SK-N-SH (cell line): ENCODE data around the gene INHBB.

Experiments
- EZH2phosphoT487 ChIP-seq: fragments of 200-600 bp; sonication (generic); IDR thresholded peaks from 2 replicates; pipeline ENCODE4 v1.6.1; 2017; ENCODE audit warnings: low read depth, mixed run types, mild to moderate bottlenecking, antibody characterized with exemption, moderate library complexity, borderline replicate concordance
- JUND ChIP-seq: IDR thresholded peaks from 2 replicates; pipeline ENCODE4 v1.4.0; 2012
- RCOR1 ChIP-seq: fragments of 150-350 bp; IDR thresholded peaks from 2 replicates; pipeline ENCODE4 v1.6.1; 2017; ENCODE audit warnings: antibody characterized with exemption, low read length
- TAF1 ChIP-seq: IDR thresholded peaks from 2 replicates; pipeline ENCODE4 v1.6.1; 2012; ENCODE audit warnings: low read depth, mild to moderate bottlenecking, low read length, moderate library complexity, borderline replicate concordance
- TF ChIP-seq, protein P1 (sequence below): fragments of 200-600 bp; sonication (generic); IDR thresholded peaks from 2 replicates; pipeline ENCODE4 v1.6.1; 2017; ENCODE audit warnings: antibody characterized with exemption, mild to moderate bottlenecking, moderate library complexity
- TF ChIP-seq, protein P2 (sequence below): IDR thresholded peaks from 2 replicates; pipeline ENCODE4; 2012
- TF ChIP-seq, protein P3 (sequence below): IDR thresholded peaks from 2 replicates; pipeline ENCODE4 v1.4.0; 2012; ENCODE audit warnings: low read depth
- TF ChIP-seq, protein P4 (sequence below): fragments of 150-350 bp; IDR thresholded peaks from 2 replicates; pipeline ENCODE4 v1.6.1; 2017; ENCODE audit warnings: antibody characterized with exemption, low read length, low read depth, borderline replicate concordance

DNA sequence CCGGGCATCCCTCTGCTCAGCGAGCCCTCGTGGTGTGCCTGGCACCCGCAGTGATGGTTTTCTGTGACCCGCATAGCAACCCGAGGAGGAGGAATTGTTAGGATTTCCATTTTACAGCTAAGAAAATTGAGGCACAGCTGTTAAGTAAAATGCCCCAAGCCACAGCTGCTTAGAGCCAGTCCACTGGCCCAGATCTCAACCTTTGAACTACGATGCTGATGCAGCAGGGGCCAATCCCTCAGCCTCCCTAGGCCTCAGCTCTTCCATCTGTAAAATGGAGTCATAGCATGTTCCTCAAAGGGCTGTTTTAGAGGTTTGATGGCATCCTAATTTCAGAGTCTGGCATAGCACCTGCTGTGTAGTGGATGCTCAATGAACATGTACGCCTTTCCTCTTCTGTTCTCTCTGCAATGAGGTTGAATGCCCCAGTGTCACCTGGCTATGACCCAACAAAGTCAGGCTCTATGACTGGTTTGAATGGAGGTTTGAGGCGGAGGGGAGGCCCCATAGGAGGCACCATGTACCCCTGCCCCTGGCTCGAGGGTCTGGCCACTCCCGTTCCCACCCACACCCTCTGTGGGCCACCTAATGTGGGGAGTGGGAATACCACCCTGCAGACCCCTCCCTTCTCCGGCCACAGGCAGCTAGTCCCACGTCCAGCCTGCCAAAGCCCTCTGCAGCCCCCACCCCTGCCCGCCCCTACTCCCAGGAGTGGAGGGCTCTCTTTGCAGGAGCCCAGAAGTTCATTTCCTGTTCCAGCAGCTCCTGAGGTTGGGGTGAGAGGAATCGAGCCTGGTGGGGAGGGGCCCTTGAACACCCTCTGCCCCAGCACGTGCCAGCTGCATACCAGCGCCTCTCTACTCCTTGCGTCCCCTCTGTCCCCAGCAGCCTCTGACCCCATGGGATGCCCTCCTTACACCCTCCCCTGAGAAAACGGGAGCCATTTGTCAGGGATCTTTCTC lies 31.0 kb downstream of the INHBB start:
- TF ChIP-seq, protein P1, sequence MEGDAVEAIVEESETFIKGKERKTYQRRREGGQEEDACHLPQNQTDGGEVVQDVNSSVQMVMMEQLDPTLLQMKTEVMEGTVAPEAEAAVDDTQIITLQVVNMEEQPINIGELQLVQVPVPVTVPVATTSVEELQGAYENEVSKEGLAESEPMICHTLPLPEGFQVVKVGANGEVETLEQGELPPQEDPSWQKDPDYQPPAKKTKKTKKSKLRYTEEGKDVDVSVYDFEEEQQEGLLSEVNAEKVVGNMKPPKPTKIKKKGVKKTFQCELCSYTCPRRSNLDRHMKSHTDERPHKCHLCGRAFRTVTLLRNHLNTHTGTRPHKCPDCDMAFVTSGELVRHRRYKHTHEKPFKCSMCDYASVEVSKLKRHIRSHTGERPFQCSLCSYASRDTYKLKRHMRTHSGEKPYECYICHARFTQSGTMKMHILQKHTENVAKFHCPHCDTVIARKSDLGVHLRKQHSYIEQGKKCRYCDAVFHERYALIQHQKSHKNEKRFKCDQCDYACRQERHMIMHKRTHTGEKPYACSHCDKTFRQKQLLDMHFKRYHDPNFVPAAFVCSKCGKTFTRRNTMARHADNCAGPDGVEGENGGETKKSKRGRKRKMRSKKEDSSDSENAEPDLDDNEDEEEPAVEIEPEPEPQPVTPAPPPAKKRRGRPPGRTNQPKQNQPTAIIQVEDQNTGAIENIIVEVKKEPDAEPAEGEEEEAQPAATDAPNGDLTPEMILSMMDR, result no peak
- TF ChIP-seq RCOR1 (no peak), JUND (no peak), TAF1 (no peak), EZH2phosphoT487 (no peak)
- TF ChIP-seq, protein P2, sequence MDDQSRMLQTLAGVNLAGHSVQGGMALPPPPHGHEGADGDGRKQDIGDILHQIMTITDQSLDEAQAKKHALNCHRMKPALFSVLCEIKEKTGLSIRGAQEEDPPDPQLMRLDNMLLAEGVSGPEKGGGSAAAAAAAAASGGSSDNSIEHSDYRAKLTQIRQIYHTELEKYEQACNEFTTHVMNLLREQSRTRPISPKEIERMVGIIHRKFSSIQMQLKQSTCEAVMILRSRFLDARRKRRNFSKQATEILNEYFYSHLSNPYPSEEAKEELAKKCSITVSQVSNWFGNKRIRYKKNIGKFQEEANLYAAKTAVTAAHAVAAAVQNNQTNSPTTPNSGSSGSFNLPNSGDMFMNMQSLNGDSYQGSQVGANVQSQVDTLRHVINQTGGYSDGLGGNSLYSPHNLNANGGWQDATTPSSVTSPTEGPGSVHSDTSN, result no peak
- TF ChIP-seq, protein P3, sequence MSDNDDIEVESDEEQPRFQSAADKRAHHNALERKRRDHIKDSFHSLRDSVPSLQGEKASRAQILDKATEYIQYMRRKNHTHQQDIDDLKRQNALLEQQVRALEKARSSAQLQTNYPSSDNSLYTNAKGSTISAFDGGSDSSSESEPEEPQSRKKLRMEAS, result no peak
- TF ChIP-seq, protein P4, sequence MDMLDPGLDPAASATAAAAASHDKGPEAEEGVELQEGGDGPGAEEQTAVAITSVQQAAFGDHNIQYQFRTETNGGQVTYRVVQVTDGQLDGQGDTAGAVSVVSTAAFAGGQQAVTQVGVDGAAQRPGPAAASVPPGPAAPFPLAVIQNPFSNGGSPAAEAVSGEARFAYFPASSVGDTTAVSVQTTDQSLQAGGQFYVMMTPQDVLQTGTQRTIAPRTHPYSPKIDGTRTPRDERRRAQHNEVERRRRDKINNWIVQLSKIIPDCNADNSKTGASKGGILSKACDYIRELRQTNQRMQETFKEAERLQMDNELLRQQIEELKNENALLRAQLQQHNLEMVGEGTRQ, result no peak
